Transverse colon (tissue), 4 donors: ENCODE data around the gene ZNF568. TPM values are rescaled to one million over a fixed set of nuclear protein-coding genes. Genes with fewer than 3 reads are reported as not detected.

Experiments
- DNase-seq: peaks from one replicate; pipeline ENCODE4 v3.0.0-alpha.2; 2019
- H3K27ac ChIP-seq, 4 donors: fragments of 200-600 bp; sonication (generic); 2 replicates each; pipeline ENCODE4 v1.5.1; 2016 to 2018; ENCODE audit warnings: inconsistent platforms in 4 of 4
- H3K27me3 ChIP-seq: fragments of 200-600 bp; sonication (generic); 2 replicates; pipeline ENCODE4 v1.5.1; 2017; ENCODE audit warnings: inconsistent platforms
- H3K36me3 ChIP-seq, 4 donors: fragments of 200-600 bp; sonication (generic); 2 replicates each; pipeline ENCODE4 v1.5.1; 2017 to 2019; ENCODE audit warnings: inconsistent platforms in 4 of 4
- H3K4me1 ChIP-seq, 4 donors: fragments of 200-600 bp; sonication (generic); 2 replicates each; pipeline ENCODE4 v1.5.1; 2017 to 2020; ENCODE audit warnings: inconsistent platforms in 4 of 4
- H3K4me3 ChIP-seq, 4 donors: fragments of 200-600 bp; sonication (generic); 1 replicate in 1 of 4; 2 replicates in 3 of 4; pipeline versions ENCODE4 v1.5.1 to v1.6.1; 2017 to 2019; ENCODE audit warnings: inconsistent platforms in 4 of 4
- H3K9me3 ChIP-seq, 2 donors: fragments of 200-600 bp; sonication (generic); 2 replicates each; pipeline ENCODE4 v1.5.1; 2017 to 2019; ENCODE audit warnings: inconsistent platforms in 2 of 2
- CTCF ChIP-seq, 5 experiments: fragments of 200-600 bp in 3 of 5; fragments of 450-650 bp in 2 of 5; sonication (generic) in 3 of 5; IDR thresholded peaks; 1 replicate in 2 of 5; 2 replicates in 3 of 5; pipeline ENCODE4 v1.5.1; 2016 to 2017; ENCODE audit warnings: antibody characterized with exemption in 5 of 5, inconsistent platforms in 3 of 5, mild to moderate bottlenecking in 2 of 5, moderate library complexity in 1 of 5
- EP300 ChIP-seq: sonication (generic); formaldehyde crosslinking; IDR thresholded peaks from one replicate; pipeline ENCODE4 v1.6.1; 2017; ENCODE audit warnings: antibody characterized with exemption, low read depth
- POLR2A ChIP-seq: fragments of 450-650 bp; IDR thresholded peaks from one replicate; pipeline ENCODE4 v1.6.1; 2016; ENCODE audit warnings: antibody characterized with exemption, mild to moderate bottlenecking, moderate library complexity
- POLR2AphosphoS5 ChIP-seq, 3 donors: sonication (generic); formaldehyde crosslinking; IDR thresholded peaks; one replicate each; pipeline ENCODE4 v1.6.1; 2016; ENCODE audit warnings: antibody characterized with exemption in 3 of 3
- WGBS, 2 donors: methylation state at CpG; one replicate each; pipeline ENCODE4 v1.1.5; 2018; ENCODE audit warnings: low coverage in 1 of 2; 5-methylcytosine and 5-hydroxymethylcytosine counted together
- in situ Hi-C, 4 donors: fragments of 200-750 bp; cut with MboI; loops; one replicate each; pipeline versions ENCODE4 v1.15.0 to v1.15.1; 2017; ENCODE audit warnings: low sequenced_read_pairs in 3 of 4, low pct_ligation_motif_present in 1 of 4, low pct_unique_long_range_greater_than_20kb in 1 of 4
- intact Hi-C: fragments of 100-400 bp; cut with DNase I; formaldehyde crosslinking; loops from one replicate; pipeline ENCODE4 v1.15.1; 2023; ENCODE audit warnings: low total_unique reads
- total RNA-seq, 4 donors: library from RNA; depleted of rRNA; stranded (reverse); fragments of >200 nt; gene quantifications; one replicate each; pipeline ENCODE4 v1.1.0, GENCODE V29; 2016

Gene ZNF568
- total RNA-seq, 4 donors from 2014 or later: 3.0 to 102 (median 5.2) TPM; not detected in 1

GRCh38 chr19:36986131-36986530 lies 70.0 kb downstream of the ZNF568 start:
- Histone ChIP-seq H3K27ac (no peak overlapping the region), H3K4me1 (no peaks in the 10 kb centered on the region), H3K27me3 (no peaks in the 10 kb centered on the region), H3K9me3 (peaks cover 3 to 9% of the 10 kb centered on the region in 2 donors), H3K36me3 (peaks cover 0 to 6% (median under 1%) of the 10 kb centered on the region in 4 donors), H3K4me3 (no peak overlapping the region)
- in situ Hi-C loops (loop anchor here in 1 of 4 donors (25.0 kb wide), 1 partner anchor 276 kb away; no protein-coding TSS in a partner anchor), intact Hi-C loops (no loop called here)
- no peak for DNase-seq
- TF ChIP-seq POLR2A (no peak), EP300 (no peak), POLR2AphosphoS5 (IDR thresholded peaks at IDR 0.05) (no peak), CTCF (IDR thresholded peaks at IDR 0.05) (no peak)
- WGBS, 2 donors: 67 to 87% methylated on average over 1 to 2 of the region's 2 CpGs

GRCh38 chr19:36986601-36987000 lies 70.5 kb downstream of the ZNF568 start:
- Histone ChIP-seq H3K27me3 (no peaks in the 10 kb centered on the region), H3K4me1 (no peaks in the 10 kb centered on the region), H3K9me3 (peaks cover 3 to 11% of the 10 kb centered on the region in 2 donors), H3K27ac (no peak overlapping the region), H3K36me3 (peaks cover 0 to 10% (median 0%) of the 10 kb centered on the region in 4 donors), H3K4me3 (no peak overlapping the region)
- in situ Hi-C loops: loop anchor here in 1 of 4 donors (25.0 kb wide), 1 partner anchor 276 kb away; no protein-coding TSS in a partner anchor
- WGBS, 2 donors: 74 to 86% methylated on average over 7 of the region's 7 CpGs
- DNase-seq: no peak
- intact Hi-C loops: no loop called here
- TF ChIP-seq CTCF (IDR thresholded peaks at IDR 0.05): no peak

- no peaks in the 10 kb centered on the region for H3K4me1 ChIP-seq
- DNase-seq: no peak
- intact Hi-C loops (no loop called here), in situ Hi-C loops (loop anchor here in 1 of 4 donors (25.0 kb wide), 1 partner anchor 275 kb away; no protein-coding TSS in a partner anchor)
- no peaks in the 10 kb centered on the region for H3K27me3 ChIP-seq
- TF ChIP-seq POLR2AphosphoS5 (IDR thresholded peaks at IDR 0.05): no peak
- TF ChIP-seq EP300: no peak
- TF ChIP-seq POLR2A: no peak
- no peak for TF ChIP-seq CTCF (IDR thresholded peaks at IDR 0.05)
- no peak overlapping the region for H3K4me3 ChIP-seq
- H3K36me3 ChIP-seq: peaks cover 0 to 15% (median 0%) of the 10 kb centered on the region in 4 donors
- 60 to 85% methylated on average over 1 to 3 of the region's 3 CpGs for WGBS, 2 donors
- H3K9me3 ChIP-seq: peaks cover 3 to 14% of the 10 kb centered on the region in 2 donors
- no peak overlapping the region for H3K27ac ChIP-seq
Observed at GRCh38 chr19:36987091-36987490, 71.0 kb downstream of the ZNF568 start.

- TF ChIP-seq POLR2AphosphoS5 (IDR thresholded peaks at IDR 0.05) (no peak), CTCF (IDR thresholded peaks at IDR 0.05) (no peak), EP300 (no peak), POLR2A (no peak)
- peaks cover 41 to 43% of the 10 kb centered on the region in 2 donors for H3K9me3 ChIP-seq
- H3K36me3 ChIP-seq: peaks cover 0 to 37% (median 14%) of the 10 kb centered on the region in 4 donors
- in situ Hi-C loops (loop anchor here in 1 of 4 donors (25.0 kb wide), 1 partner anchor 265 kb away; no protein-coding TSS in a partner anchor), intact Hi-C loops (no loop called here)
- H3K27me3 ChIP-seq: no peaks in the 10 kb centered on the region
- no peak overlapping the region for H3K4me3 ChIP-seq
- H3K4me1 ChIP-seq: no peaks in the 10 kb centered on the region
- H3K27ac ChIP-seq: no peak overlapping the region
- 60 to 88% methylated on average over 1 to 8 of the region's 8 CpGs for WGBS, 2 donors
- no peak for DNase-seq
Observed at GRCh38 chr19:36997152-36997842, 81.2 kb downstream of the ZNF568 start.
